ENCODE data around the gene COPS7B.

GRCh38 chr2:231816327-231817026 lies 30.2 kb downstream of the COPS7B start:
- TF ChIP-seq CTCF (IDR thresholded peaks at IDR 0.05) (no peak), ZFX (IDR thresholded peaks at IDR 0.05; ENCODE audit: borderline replicate concordance) (no peak)
